ENCODE measurements around the gene DPH7.

DNA sequence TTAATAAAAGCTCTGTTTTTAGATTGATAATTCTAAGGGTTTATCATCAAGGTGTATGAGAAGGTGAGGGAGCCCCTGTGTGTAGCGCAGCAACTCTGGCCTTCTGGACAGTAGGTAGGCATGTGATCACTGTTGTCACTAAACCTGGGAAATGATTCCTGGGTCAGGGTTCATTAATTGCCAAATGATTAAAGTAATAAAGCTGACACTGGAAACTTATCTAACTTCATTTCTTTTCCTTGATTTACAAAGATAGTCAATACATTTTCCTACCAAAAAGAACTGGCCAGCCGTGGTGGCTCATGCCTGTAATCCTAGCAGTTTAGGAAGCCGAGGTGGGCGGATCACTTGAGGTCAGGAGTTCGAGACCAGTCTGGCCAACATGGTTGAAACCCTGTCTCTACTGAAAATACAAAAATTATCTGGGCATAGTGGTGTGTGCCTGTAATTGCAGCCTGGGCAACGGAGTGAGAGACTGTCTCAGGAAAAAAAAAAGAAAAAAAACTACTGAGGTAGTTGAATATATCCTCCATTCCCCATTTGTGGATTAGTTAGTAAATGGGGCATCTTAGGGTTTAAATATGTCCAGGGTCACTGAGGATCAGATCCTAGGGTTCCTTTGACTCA is 42.5 kb upstream of the DPH7 start:
- TF ChIP-seq, protein P1, sequence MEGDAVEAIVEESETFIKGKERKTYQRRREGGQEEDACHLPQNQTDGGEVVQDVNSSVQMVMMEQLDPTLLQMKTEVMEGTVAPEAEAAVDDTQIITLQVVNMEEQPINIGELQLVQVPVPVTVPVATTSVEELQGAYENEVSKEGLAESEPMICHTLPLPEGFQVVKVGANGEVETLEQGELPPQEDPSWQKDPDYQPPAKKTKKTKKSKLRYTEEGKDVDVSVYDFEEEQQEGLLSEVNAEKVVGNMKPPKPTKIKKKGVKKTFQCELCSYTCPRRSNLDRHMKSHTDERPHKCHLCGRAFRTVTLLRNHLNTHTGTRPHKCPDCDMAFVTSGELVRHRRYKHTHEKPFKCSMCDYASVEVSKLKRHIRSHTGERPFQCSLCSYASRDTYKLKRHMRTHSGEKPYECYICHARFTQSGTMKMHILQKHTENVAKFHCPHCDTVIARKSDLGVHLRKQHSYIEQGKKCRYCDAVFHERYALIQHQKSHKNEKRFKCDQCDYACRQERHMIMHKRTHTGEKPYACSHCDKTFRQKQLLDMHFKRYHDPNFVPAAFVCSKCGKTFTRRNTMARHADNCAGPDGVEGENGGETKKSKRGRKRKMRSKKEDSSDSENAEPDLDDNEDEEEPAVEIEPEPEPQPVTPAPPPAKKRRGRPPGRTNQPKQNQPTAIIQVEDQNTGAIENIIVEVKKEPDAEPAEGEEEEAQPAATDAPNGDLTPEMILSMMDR (IDR thresholded peaks at IDR 0.05 in 8 of 11, conservative IDR thresholded peaks at IDR 0.05 in 3 of 11), result peak in 9 of 11 experiments; percentile 23 to 53 (median 35)
- TF ChIP-seq POLR2AphosphoS5 (IDR thresholded peaks at IDR 0.05) (no peak), POLR2A (IDR thresholded peaks at IDR 0.05) (no peak)

Measured in spleen (tissue), 7 donors.